DND-41 (cell line): ENCODE measurements around the gene AFAP1L1.

Experiments used
- CTCF ChIP-seq: IDR thresholded peaks from 2 replicates; pipeline ENCODE4 v1.5.1; 2012; ENCODE audit warnings: borderline replicate concordance, low read length, moderate library complexity, mild to moderate bottlenecking; ENCODE audit not compliant: poor library complexity, severe bottlenecking; ENCODE audit errors: extremely low read depth
- EZH2 ChIP-seq: IDR thresholded peaks from 3 replicates; pipeline ENCODE4 v1.6.1; 2012; ENCODE audit warnings: borderline replicate concordance, low read depth, mild to moderate bottlenecking, moderate library complexity, low read length, inconsistent platforms; ENCODE audit not compliant: severe bottlenecking

GRCh38 chr5:149302641-149303040, 31.0 kb downstream of the AFAP1L1 start:
- TF ChIP-seq CTCF (no peak), EZH2 (no peak)
